DND-41 (cell line): ENCODE data around the gene BBS1.
A peak's percentile ranks its signal among the peaks of the same experiment; 100 is the strongest.

ENCODE experiments used
- ATAC-seq: fragments of 200-7000 bp; cut with Tn5 transposase; 3 replicates; pipeline ENCODE4 v1.9.1; 2021; ENCODE audit warnings: low read depth; ENCODE audit not compliant: insufficient read depth
- DNase-seq: peaks from one replicate; pipeline ENCODE4 v3.0.0-alpha.2; 2020
- H2AFZ ChIP-seq: 2 replicates; pipeline ENCODE4 v1.6.0; 2012; ENCODE audit warnings: low read depth, low read length
- H3K27ac ChIP-seq: 2 replicates; pipeline ENCODE4 v1.5.1; 2012; ENCODE audit warnings: low read length, inconsistent platforms
- H3K27me3 ChIP-seq: fragments of 200-600 bp; sonication (generic); 2 replicates; pipeline ENCODE4 v1.6.0; 2012; ENCODE audit warnings: low read length, mild to moderate bottlenecking, inconsistent platforms; ENCODE audit not compliant: insufficient read depth, poor library complexity
- H3K36me3 ChIP-seq: 2 replicates; pipeline ENCODE4 v1.5.1; 2012; ENCODE audit warnings: low read length, inconsistent platforms; ENCODE audit not compliant: insufficient read depth
- H3K4me1 ChIP-seq: 2 replicates; pipeline ENCODE4 v1.5.1; 2012; ENCODE audit warnings: mild to moderate bottlenecking, low read length; ENCODE audit not compliant: insufficient read depth
- H3K4me2 ChIP-seq: 2 replicates; pipeline ENCODE4 v1.6.0; 2012; ENCODE audit warnings: mild to moderate bottlenecking, moderate library complexity, low read length, inconsistent platforms; ENCODE audit not compliant: insufficient read depth
- H3K4me3 ChIP-seq, 2 experiments: fragments of 200-600 bp in 1 of 2; shearing (Covaris generic) in 1 of 2; 2 replicates each; pipeline ENCODE4 v1.5.1; 2012 to 2016; ENCODE audit warnings: inconsistent platforms in 2 of 2, low read length in 2 of 2, mild to moderate bottlenecking in 2 of 2, low read depth in 1 of 2, moderate library complexity in 1 of 2
- H3K79me2 ChIP-seq: 2 replicates; pipeline ENCODE4 v1.6.0; 2012; ENCODE audit warnings: low read length, inconsistent platforms; ENCODE audit not compliant: insufficient read depth
- H3K9ac ChIP-seq: 2 replicates; pipeline ENCODE4 v1.6.0; 2012; ENCODE audit warnings: low read depth, mild to moderate bottlenecking, inconsistent platforms, low read length, moderate library complexity
- H3K9me3 ChIP-seq: 2 replicates; pipeline ENCODE4 v1.5.1; 2012; ENCODE audit warnings: low read length, moderate library complexity, mild to moderate bottlenecking, inconsistent platforms; ENCODE audit not compliant: insufficient read depth, severe bottlenecking
- H4K20me1 ChIP-seq: 2 replicates; pipeline ENCODE4 v1.6.0; 2012; ENCODE audit warnings: low read length; ENCODE audit not compliant: insufficient read depth
- EZH2 ChIP-seq: IDR thresholded peaks from 3 replicates; pipeline ENCODE4 v1.6.1; 2012; ENCODE audit warnings: borderline replicate concordance, low read depth, mild to moderate bottlenecking, moderate library complexity, low read length, inconsistent platforms; ENCODE audit not compliant: severe bottlenecking
- TF ChIP-seq, protein P1 (sequence below): IDR thresholded peaks from 2 replicates; pipeline ENCODE4 v1.5.1; 2012; ENCODE audit warnings: borderline replicate concordance, low read length, moderate library complexity, mild to moderate bottlenecking; ENCODE audit not compliant: poor library complexity, severe bottlenecking; ENCODE audit errors: extremely low read depth

The BBS1 gene

DNA sequence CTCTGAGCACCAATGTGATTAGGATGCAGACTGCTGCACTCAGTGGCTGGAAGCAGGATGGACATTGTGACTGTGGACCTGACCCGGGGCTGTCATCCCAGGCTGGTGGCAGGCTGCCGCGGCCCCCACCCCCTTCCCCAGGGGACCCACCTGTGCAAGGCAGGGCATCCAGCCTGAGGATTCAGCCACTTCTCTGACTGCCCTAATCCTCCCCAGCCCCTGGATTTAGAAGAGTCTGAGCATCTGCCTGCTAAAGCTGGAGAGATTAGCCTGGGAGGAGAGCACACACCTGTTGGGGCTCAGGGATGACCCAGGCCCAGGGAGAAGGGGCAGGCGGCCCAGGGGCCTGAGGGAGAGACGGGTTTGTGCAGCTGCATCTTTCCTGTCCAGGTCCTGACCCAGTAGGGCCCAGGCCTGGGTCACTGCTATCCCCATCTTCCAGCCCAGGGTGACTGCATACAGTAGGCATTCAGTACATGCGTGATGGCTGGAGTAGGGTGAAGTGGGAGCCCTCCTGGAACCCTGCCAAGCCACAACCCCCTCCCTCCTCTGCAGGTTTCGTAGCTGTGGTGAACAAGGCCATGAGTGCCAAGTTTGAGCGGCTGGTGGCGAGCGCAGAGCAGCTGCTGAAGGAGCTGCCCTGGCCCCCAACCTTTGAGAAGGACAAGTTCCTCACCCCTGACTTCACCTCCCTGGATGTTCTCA, 18.1 kb upstream of the BBS1 start:
- no peaks in the 10 kb centered on the region for H3K9me3 ChIP-seq
- H3K4me2 ChIP-seq, result no peak overlapping the region
- DNase-seq (peak; percentile 44), ATAC-seq (peak; percentile 62)
- no peak overlapping the region for H3K4me3 ChIP-seq
- H3K4me1 ChIP-seq, result no peaks in the 10 kb centered on the region
- H4K20me1 ChIP-seq, result peaks cover 6% of the 10 kb centered on the region
- no peak overlapping the region for H3K9ac ChIP-seq
- no peaks in the 10 kb centered on the region for H3K27me3 ChIP-seq
- TF ChIP-seq EZH2, result no peak
- TF ChIP-seq, protein P1, sequence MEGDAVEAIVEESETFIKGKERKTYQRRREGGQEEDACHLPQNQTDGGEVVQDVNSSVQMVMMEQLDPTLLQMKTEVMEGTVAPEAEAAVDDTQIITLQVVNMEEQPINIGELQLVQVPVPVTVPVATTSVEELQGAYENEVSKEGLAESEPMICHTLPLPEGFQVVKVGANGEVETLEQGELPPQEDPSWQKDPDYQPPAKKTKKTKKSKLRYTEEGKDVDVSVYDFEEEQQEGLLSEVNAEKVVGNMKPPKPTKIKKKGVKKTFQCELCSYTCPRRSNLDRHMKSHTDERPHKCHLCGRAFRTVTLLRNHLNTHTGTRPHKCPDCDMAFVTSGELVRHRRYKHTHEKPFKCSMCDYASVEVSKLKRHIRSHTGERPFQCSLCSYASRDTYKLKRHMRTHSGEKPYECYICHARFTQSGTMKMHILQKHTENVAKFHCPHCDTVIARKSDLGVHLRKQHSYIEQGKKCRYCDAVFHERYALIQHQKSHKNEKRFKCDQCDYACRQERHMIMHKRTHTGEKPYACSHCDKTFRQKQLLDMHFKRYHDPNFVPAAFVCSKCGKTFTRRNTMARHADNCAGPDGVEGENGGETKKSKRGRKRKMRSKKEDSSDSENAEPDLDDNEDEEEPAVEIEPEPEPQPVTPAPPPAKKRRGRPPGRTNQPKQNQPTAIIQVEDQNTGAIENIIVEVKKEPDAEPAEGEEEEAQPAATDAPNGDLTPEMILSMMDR, result no peak
- no peaks in the 10 kb centered on the region for H3K79me2 ChIP-seq
- no peak overlapping the region for H2AFZ ChIP-seq
- H3K27ac ChIP-seq, result no peak overlapping the region
- peaks cover 80% of the 10 kb centered on the region for H3K36me3 ChIP-seq

DNA sequence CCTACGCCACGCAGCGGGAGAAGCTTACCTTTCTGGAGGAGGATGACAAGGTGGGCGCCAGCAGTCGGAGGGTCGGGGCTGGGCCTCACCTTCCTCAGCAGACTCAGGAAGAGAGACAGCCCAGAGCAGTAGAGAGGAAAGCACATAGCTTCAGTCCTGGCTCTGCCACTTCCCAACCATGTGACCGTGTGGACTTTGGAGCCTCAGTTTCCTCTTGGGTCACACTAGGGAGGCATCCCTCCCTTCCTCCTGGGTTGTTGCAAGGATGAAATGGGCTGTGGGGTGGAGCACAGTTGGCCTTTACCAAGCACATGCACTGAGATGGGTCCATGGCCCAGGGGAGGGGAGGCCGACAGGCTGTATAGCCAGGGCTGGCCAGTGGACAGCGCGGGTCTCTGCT, 17.3 kb upstream of the BBS1 start:
- Histone ChIP-seq H3K4me2 (no peak overlapping the region), H3K36me3 (peaks cover 75% of the 10 kb centered on the region), H2AFZ (no peak overlapping the region), H3K9ac (no peak overlapping the region), H3K27ac (no peak overlapping the region), H4K20me1 (peaks cover 6% of the 10 kb centered on the region), H3K79me2 (no peaks in the 10 kb centered on the region), H3K9me3 (no peaks in the 10 kb centered on the region), H3K4me1 (no peaks in the 10 kb centered on the region), H3K27me3 (no peaks in the 10 kb centered on the region), H3K4me3 (no peak overlapping the region)
- ATAC-seq (no peak), DNase-seq (no peak)
- no peak for TF ChIP-seq EZH2
- TF ChIP-seq, protein P1, result no peak

DNA sequence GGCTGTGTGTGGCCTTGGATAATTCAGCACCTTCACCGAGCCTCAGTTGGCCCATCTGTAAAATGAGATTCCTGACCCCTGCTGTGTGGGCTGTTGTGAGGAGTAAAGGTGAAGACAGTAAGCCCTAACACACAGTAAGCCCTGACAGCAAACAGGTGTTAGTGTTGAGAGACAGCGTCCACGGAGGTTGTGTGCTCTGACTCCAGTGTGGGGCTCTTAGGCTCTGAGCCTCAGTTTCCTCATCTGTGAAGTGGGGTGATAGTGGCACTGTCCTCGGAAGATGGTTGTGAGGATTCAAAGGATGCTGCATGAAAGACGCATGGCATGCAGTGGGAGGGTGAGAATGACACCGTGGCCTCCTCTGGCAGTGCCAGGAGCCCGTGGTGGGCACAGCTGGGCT, 16.0 kb upstream of the BBS1 start:
- Histone ChIP-seq H3K4me3 (no peak overlapping the region), H3K9me3 (no peaks in the 10 kb centered on the region), H4K20me1 (peaks cover 6% of the 10 kb centered on the region), H3K9ac (no peak overlapping the region), H3K27ac (no peak overlapping the region), H2AFZ (no peak overlapping the region), H3K36me3 (peaks cover 69% of the 10 kb centered on the region), H3K4me1 (no peaks in the 10 kb centered on the region), H3K4me2 (no peak overlapping the region), H3K79me2 (no peaks in the 10 kb centered on the region), H3K27me3 (no peaks in the 10 kb centered on the region)
- TF ChIP-seq EZH2, result no peak
- no peak for DNase-seq
- no peak for ATAC-seq

DNA sequence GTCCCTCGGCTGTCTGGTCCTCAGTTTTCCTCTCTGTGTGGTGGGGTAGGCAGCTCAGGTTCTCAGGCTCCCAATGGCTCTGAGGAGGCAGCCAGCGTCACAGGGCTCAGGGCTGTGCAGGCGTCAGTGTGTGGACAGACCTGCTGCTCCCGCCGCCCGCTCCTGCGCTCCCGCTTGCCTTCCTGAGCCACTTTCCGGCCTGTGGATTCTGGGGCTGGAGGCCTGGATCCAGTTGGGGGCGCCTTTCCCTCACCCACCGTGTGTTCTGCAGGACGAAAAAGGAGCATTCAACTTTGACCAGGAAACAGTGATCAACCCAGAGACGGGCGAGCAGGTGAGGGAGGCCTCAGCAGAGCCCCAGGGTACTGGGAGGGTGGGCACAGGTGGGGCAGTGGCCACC, 15.5 kb upstream of the BBS1 start:
- H3K36me3 ChIP-seq, result peaks cover 64% of the 10 kb centered on the region
- no peak for TF ChIP-seq EZH2
- TF ChIP-seq, protein P1, result no peak
- ATAC-seq, result no peak

More for the DNA sequence above, 15.5 kb upstream of the BBS1 start:
- H3K27ac ChIP-seq, result no peak overlapping the region
- no peaks in the 10 kb centered on the region for H3K27me3 ChIP-seq
- no peaks in the 10 kb centered on the region for H3K9me3 ChIP-seq
- H3K4me2 ChIP-seq, result no peak overlapping the region
- H3K9ac ChIP-seq, result no peak overlapping the region
- no peaks in the 10 kb centered on the region for H3K79me2 ChIP-seq
- DNase-seq, result no peak
- no peak overlapping the region for H3K4me3 ChIP-seq
- H2AFZ ChIP-seq, result no peak overlapping the region
- no peaks in the 10 kb centered on the region for H3K4me1 ChIP-seq
- peaks cover 6% of the 10 kb centered on the region for H4K20me1 ChIP-seq
